Mucosa of rectum (tissue), 2 donors: ENCODE data around the gene NOTCH2.
"Not testable (repeated sequence)": the region's sequence is repeated elsewhere in the genome, so short reads cannot be mapped to it uniquely, and the experiment has no call there.

ENCODE experiments used
- H3K27ac ChIP-seq, 2 donors: one replicate each; pipeline ENCODE4 v1.7.0; 2013; ENCODE audit warnings: inconsistent platforms in 2 of 2, low read depth in 2 of 2, low read length in 2 of 2
- H3K27me3 ChIP-seq, 2 donors: one replicate each; pipeline ENCODE4 v1.7.0; 2013; ENCODE audit warnings: low read length in 2 of 2; ENCODE audit not compliant: control insufficient read depth in 2 of 2, insufficient read depth in 2 of 2
- H3K36me3 ChIP-seq, 2 donors: one replicate each; pipeline ENCODE4 v1.7.0; 2013; ENCODE audit warnings: low read length in 2 of 2; ENCODE audit not compliant: control insufficient read depth in 2 of 2, insufficient read depth in 2 of 2
- H3K4me1 ChIP-seq, 2 donors: one replicate each; pipeline ENCODE4 v1.7.0; 2013; ENCODE audit warnings: low read length in 2 of 2, mild to moderate bottlenecking in 1 of 2; ENCODE audit not compliant: control insufficient read depth in 2 of 2, insufficient read depth in 2 of 2
- H3K4me3 ChIP-seq, 2 donors: one replicate each; pipeline ENCODE4 v1.7.0; 2013; ENCODE audit warnings: low read length in 2 of 2
- H3K9ac ChIP-seq, 2 donors: one replicate each; pipeline ENCODE4 v1.7.0; 2013; ENCODE audit warnings: low read length in 2 of 2, low read depth in 1 of 2, mild to moderate bottlenecking in 1 of 2
- H3K9me3 ChIP-seq, 2 donors: one replicate each; pipeline ENCODE4 v1.7.0; 2013; ENCODE audit warnings: low read length in 2 of 2; ENCODE audit not compliant: control insufficient read depth in 2 of 2
- donor health status: healthy.
- donor health status: Normal muscosa, but diverticular disease.

NOTCH2 gene

GRCh38 chr1:119975582-119976254 is 93.7 kb downstream of the NOTCH2 start:
- H3K36me3 ChIP-seq, H3K9me3 ChIP-seq, H3K4me1 ChIP-seq, H3K27ac ChIP-seq, H3K27me3 ChIP-seq, H3K9ac ChIP-seq, H3K4me3 ChIP-seq: not testable (repeated sequence)

GRCh38 chr1:119975006-119975405 is 94.5 kb downstream of the NOTCH2 start:
- H3K4me1 ChIP-seq = no peaks in the 10 kb centered on the region
- H3K27ac ChIP-seq = no peak overlapping the region
- peaks cover 3 to 8% of the 10 kb centered on the region in 2 donors for H3K36me3 ChIP-seq

GRCh38 chr1:119974013-119974412 is 95.4 kb downstream of the NOTCH2 start:
- Histone ChIP-seq H3K27me3 (no peaks in the 10 kb centered on the region), H3K9me3 (no peaks in the 10 kb centered on the region), H3K4me3 (no peak overlapping the region), H3K27ac (no peak overlapping the region), H3K9ac (no peak overlapping the region), H3K36me3 (peaks cover 3 to 8% of the 10 kb centered on the region in 2 donors), H3K4me1 (no peaks in the 10 kb centered on the region)

More at GRCh38 chr1:119975006-119975405, 94.5 kb downstream of the NOTCH2 start:
- H3K9ac ChIP-seq = no peak overlapping the region
- no peak overlapping the region for H3K4me3 ChIP-seq
- no peaks in the 10 kb centered on the region for H3K9me3 ChIP-seq
- no peaks in the 10 kb centered on the region for H3K27me3 ChIP-seq

GRCh38 chr1:119971710-119972570 is 97.5 kb downstream of the NOTCH2 start:
- H3K36me3 ChIP-seq = peaks cover 9 to 19% of the 10 kb centered on the region in 2 donors
- no peaks in the 10 kb centered on the region for H3K4me1 ChIP-seq
- H3K4me3 ChIP-seq = no peak overlapping the region
- H3K27ac ChIP-seq = no peak overlapping the region
- H3K27me3 ChIP-seq = no peaks in the 10 kb centered on the region
- H3K9ac ChIP-seq = no peak overlapping the region
- no peaks in the 10 kb centered on the region for H3K9me3 ChIP-seq

- H3K27me3 ChIP-seq = no peaks in the 10 kb centered on the region
- H3K9me3 ChIP-seq = no peaks in the 10 kb centered on the region
- no peak overlapping the region for H3K27ac ChIP-seq
- H3K4me1 ChIP-seq = no peaks in the 10 kb centered on the region
- H3K4me3 ChIP-seq = no peak overlapping the region
- peaks cover 25 to 43% of the 10 kb centered on the region in 2 donors for H3K36me3 ChIP-seq
- no peak overlapping the region for H3K9ac ChIP-seq
Measured at GRCh38 chr1:119968601-119969000, 100.9 kb downstream of the NOTCH2 start.

- Histone ChIP-seq H3K27me3 (no peaks in the 10 kb centered on the region), H3K4me3 (no peak overlapping the region), H3K9me3 (no peaks in the 10 kb centered on the region), H3K27ac (no peak overlapping the region), H3K36me3 (peaks cover 29 to 47% of the 10 kb centered on the region in 2 donors), H3K9ac (no peak overlapping the region), H3K4me1 (no peaks in the 10 kb centered on the region)
Measured at GRCh38 chr1:119968068-119968492, 101.4 kb downstream of the NOTCH2 start.

GRCh38 chr1:119966681-119967080 is 102.8 kb downstream of the NOTCH2 start:
- Histone ChIP-seq H3K27ac (no peak overlapping the region), H3K9ac (no peak overlapping the region)

GRCh38 chr1:119966020-119966419 is 103.4 kb downstream of the NOTCH2 start:
- no peaks in the 10 kb centered on the region for H3K27me3 ChIP-seq
- H3K27ac ChIP-seq = no peak overlapping the region
- no peak overlapping the region for H3K4me3 ChIP-seq
- H3K9me3 ChIP-seq = no peaks in the 10 kb centered on the region
- H3K36me3 ChIP-seq = peaks cover 28 to 51% of the 10 kb centered on the region in 2 donors
- H3K4me1 ChIP-seq = no peaks in the 10 kb centered on the region
- no peak overlapping the region for H3K9ac ChIP-seq

More at GRCh38 chr1:119966681-119967080, 102.8 kb downstream of the NOTCH2 start:
- no peak overlapping the region for H3K4me3 ChIP-seq
- H3K27me3 ChIP-seq = no peaks in the 10 kb centered on the region
- H3K9me3 ChIP-seq = no peaks in the 10 kb centered on the region
- H3K4me1 ChIP-seq = no peaks in the 10 kb centered on the region
- H3K36me3 ChIP-seq = peaks cover 29 to 51% of the 10 kb centered on the region in 2 donors

- Histone ChIP-seq H3K36me3 (peaks cover 26 to 48% of the 10 kb centered on the region in 2 donors), H3K9ac (no peak overlapping the region), H3K27me3 (no peaks in the 10 kb centered on the region), H3K4me3 (no peak overlapping the region), H3K4me1 (no peaks in the 10 kb centered on the region), H3K9me3 (no peaks in the 10 kb centered on the region), H3K27ac (no peak overlapping the region)
Measured at GRCh38 chr1:119964673-119965363, 104.6 kb downstream of the NOTCH2 start.
